Measurements from ENCODE around the gene ISYNA1. TPM values are rescaled to one million over a fixed set of nuclear protein-coding genes. Genes with fewer than 3 reads are reported as not detected.
A peak's percentile ranks its signal among the peaks of the same experiment; 100 is the strongest.

ISYNA1 gene
- total RNA-seq, 1 donor from 2014 or later = 178 TPM

DNA sequence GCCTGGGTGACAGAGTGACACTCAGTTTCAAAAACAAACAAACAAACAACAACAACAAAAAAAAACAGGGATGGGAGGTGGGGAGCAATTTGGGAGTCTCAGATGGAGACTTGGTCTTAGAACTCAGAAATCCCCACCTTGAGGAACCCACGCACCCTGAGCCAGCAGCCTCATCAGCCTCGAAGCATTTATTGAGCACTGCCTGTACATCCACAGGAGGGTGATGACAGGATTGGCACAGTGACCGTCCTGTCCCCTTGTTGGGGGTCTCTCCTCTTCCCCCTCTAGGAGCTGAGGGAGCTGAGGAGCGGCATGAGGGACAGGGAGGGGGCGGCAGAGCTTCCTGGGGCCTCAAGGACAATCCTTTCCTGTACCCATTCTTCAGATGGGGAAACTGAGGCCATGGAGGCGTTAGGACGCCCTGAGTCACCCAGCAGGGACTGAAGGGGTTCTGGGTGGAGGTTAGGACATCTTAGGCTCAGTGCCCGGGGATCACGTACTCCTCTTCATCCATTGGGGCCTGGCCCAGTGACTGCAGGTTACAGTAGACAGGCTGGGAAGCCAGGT is 46.3 kb downstream of the ISYNA1 start:
- Mint-ChIP-seq H3K9me3 (ENCODE audit: unreplicated experiment) (no peaks in the 10 kb centered on the region), H3K27me3 (ENCODE audit: unreplicated experiment) (no peaks in the 10 kb centered on the region), H3K36me3 (ENCODE audit: unreplicated experiment) (peaks cover 7% of the 10 kb centered on the region), H3K4me3 (ENCODE audit: unreplicated experiment) (no peak overlapping the region), H3K4me1 (ENCODE audit: unreplicated experiment) (peaks cover 25% of the 10 kb centered on the region), H3K27ac (ENCODE audit: unreplicated experiment) (no peak overlapping the region)
- TF ChIP-seq, protein P1, sequence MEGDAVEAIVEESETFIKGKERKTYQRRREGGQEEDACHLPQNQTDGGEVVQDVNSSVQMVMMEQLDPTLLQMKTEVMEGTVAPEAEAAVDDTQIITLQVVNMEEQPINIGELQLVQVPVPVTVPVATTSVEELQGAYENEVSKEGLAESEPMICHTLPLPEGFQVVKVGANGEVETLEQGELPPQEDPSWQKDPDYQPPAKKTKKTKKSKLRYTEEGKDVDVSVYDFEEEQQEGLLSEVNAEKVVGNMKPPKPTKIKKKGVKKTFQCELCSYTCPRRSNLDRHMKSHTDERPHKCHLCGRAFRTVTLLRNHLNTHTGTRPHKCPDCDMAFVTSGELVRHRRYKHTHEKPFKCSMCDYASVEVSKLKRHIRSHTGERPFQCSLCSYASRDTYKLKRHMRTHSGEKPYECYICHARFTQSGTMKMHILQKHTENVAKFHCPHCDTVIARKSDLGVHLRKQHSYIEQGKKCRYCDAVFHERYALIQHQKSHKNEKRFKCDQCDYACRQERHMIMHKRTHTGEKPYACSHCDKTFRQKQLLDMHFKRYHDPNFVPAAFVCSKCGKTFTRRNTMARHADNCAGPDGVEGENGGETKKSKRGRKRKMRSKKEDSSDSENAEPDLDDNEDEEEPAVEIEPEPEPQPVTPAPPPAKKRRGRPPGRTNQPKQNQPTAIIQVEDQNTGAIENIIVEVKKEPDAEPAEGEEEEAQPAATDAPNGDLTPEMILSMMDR (IDR thresholded peaks at IDR 0.05) = no peak
- no peak for DNase-seq (ENCODE audit: extremely low spot score, unreplicated experiment)

DNA sequence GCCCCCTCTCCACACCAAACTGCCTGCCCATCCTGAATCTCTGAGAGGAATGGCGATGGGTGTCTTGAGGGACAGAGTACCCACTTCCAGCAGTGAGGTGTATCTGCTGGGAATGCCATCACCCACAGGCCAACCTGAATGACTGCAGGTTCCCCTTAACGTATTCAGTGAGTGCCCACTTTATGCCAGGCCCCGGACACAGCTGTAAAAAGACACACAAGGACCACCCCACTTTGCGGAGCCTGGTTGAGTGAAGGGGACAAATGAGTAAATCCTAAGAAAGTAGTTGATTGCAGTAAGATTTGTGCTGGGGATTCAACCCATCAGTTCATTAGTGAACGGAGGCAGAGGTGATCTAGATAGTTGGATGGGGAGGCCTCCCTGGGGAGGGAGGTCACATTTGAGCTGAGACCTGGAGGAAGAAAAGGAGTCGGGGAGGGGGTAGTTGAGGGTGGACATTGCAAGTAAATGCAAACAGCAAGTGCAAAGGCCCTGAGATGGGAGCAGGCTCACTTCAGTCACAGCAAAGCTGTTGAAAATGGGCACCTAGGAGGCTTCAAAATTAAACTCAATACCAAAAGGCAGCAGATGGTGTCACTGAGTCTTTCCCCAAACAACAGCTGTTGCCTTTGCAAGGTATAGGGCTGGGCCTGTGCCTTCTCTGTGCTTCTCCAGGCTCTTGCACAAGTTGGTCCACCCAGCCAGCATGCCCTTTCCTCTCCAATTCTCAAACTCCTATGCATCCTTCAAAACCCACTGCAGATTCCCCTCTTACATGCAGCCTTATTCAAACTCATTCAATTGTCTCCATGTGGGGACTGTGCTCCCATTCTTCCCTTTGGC is 47.6 kb downstream of the ISYNA1 start:
- peaks cover 7% of the 10 kb centered on the region for H3K36me3 Mint-ChIP-seq (ENCODE audit: unreplicated experiment)
- DNase-seq (ENCODE audit: extremely low spot score, unreplicated experiment) = no peak
- peak overlapping the region; percentile 32 for H3K4me3 Mint-ChIP-seq (ENCODE audit: unreplicated experiment)
- peak overlapping the region; percentile 32 for H3K27ac Mint-ChIP-seq (ENCODE audit: unreplicated experiment)
- TF ChIP-seq, protein P1 (IDR thresholded peaks at IDR 0.05) = no peak
- no peaks in the 10 kb centered on the region for H3K9me3 Mint-ChIP-seq (ENCODE audit: unreplicated experiment)
- H3K27me3 Mint-ChIP-seq (ENCODE audit: unreplicated experiment) = no peaks in the 10 kb centered on the region
- H3K4me1 Mint-ChIP-seq (ENCODE audit: unreplicated experiment) = peaks cover 38% of the 10 kb centered on the region

DNA sequence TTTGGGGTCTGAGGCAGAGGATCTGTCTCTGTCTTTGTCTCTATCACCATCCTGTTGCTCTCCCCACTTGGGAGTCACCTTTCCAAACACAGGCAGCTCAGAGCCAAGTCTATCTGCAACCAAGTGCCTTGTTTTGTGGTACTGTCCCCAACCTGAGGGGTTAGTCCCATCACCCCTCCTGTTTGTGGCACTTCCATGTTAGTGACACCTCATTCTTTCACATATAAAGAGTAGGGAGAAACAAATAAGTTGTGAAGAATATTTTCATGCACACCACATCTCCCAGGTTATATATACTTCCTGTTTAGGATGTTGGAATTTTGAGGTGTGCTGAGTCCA is 48.2 kb downstream of the ISYNA1 start:
- no peak overlapping the region for H3K27ac Mint-ChIP-seq (ENCODE audit: unreplicated experiment)
- H3K36me3 Mint-ChIP-seq (ENCODE audit: unreplicated experiment) = peaks cover 7% of the 10 kb centered on the region
- no peaks in the 10 kb centered on the region for H3K9me3 Mint-ChIP-seq (ENCODE audit: unreplicated experiment)
- TF ChIP-seq, protein P1 (IDR thresholded peaks at IDR 0.05) = no peak
- H3K27me3 Mint-ChIP-seq (ENCODE audit: unreplicated experiment) = no peaks in the 10 kb centered on the region
- peak overlapping the region; percentile 32 for H3K4me3 Mint-ChIP-seq (ENCODE audit: unreplicated experiment)
- peaks cover 39% of the 10 kb centered on the region for H3K4me1 Mint-ChIP-seq (ENCODE audit: unreplicated experiment)
- DNase-seq (ENCODE audit: extremely low spot score, unreplicated experiment) = no peak

DNA sequence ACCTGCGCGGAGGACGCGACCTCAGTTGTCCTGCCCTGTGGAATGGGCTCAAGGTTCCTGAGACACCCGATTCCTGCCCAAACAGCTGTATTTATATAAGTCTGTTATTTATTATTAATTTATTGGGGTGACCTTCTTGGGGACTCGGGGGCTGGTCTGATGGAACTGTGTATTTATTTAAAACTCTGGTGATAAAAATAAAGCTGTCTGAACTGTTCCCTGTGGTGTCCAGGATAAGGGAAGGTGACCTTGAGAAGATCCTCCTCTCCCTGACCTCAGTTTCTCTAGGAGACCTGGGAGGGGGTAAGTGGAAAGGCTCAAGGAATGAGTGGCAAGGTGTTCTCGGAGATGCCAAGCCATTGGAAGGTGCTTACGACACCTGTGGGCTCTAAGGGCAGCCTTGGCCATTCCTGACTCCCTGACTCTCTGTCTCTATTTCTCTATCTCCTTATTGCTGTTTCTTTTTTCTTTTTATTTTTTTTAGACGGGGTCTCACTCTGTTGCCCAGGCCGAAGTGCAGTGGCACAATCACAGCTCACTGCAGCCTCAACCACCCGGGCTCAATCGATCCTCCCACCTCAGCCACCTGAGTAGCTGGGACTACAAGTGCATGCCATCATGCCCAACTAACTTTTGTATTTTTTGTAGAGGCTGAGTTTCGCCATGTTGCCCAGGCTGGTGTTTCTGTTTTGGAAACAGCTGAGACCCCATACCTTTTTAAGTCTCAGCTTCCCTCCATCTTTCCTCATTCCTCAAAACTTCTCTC is 48.8 kb downstream of the ISYNA1 start:
- no peaks in the 10 kb centered on the region for H3K9me3 Mint-ChIP-seq (ENCODE audit: unreplicated experiment)
- peak overlapping the region; percentile 32 for H3K4me3 Mint-ChIP-seq (ENCODE audit: unreplicated experiment)
- TF ChIP-seq, protein P1 (IDR thresholded peaks at IDR 0.05) = no peak
- no peak for DNase-seq (ENCODE audit: extremely low spot score, unreplicated experiment)
- no peak overlapping the region for H3K27ac Mint-ChIP-seq (ENCODE audit: unreplicated experiment)
- H3K4me1 Mint-ChIP-seq (ENCODE audit: unreplicated experiment) = peaks cover 43% of the 10 kb centered on the region
- peaks cover 7% of the 10 kb centered on the region for H3K36me3 Mint-ChIP-seq (ENCODE audit: unreplicated experiment)
- no peaks in the 10 kb centered on the region for H3K27me3 Mint-ChIP-seq (ENCODE audit: unreplicated experiment)

Measured in osteocyte (in vitro differentiated cells).